Neuronal stem cell (in vitro differentiated cells): ENCODE measurements around the gene TP53BP2.

Experiments used
- DNase-seq: peaks from one replicate; pipeline ENCODE4 v3.0.0-alpha.2; 2013; ENCODE audit warnings: low spot score
- H2AFZ ChIP-seq: one replicate; pipeline ENCODE4 v1.6.1; 2013; ENCODE audit warnings: mild to moderate bottlenecking, low read length, inconsistent platforms
- H2AK5ac ChIP-seq: 2 replicates; pipeline ENCODE4 v1.6.1; 2013; ENCODE audit warnings: low read depth, mild to moderate bottlenecking, inconsistent platforms, low read length, moderate library complexity, mixed read lengths
- H2BK120ac ChIP-seq: 2 replicates; pipeline ENCODE4 v1.6.1; 2013; ENCODE audit warnings: low read depth, mild to moderate bottlenecking, inconsistent platforms, low read length, moderate library complexity, mixed read lengths
- H2BK12ac ChIP-seq: one replicate; pipeline ENCODE4 v1.6.1; 2013; ENCODE audit warnings: low read length, inconsistent platforms
- H2BK15ac ChIP-seq: 2 replicates; pipeline ENCODE4 v1.6.1; 2013; ENCODE audit warnings: mild to moderate bottlenecking, low read length, inconsistent platforms, mixed read lengths
- H2BK5ac ChIP-seq: one replicate; pipeline ENCODE4 v1.6.1; 2013; ENCODE audit warnings: inconsistent platforms, mild to moderate bottlenecking, low read length, moderate library complexity
- H3K14ac ChIP-seq: one replicate; pipeline ENCODE4 v1.6.1; 2013; ENCODE audit warnings: low read length, inconsistent platforms
- H3K18ac ChIP-seq: 2 replicates; pipeline ENCODE4 v1.6.1; 2013; ENCODE audit warnings: low read length, inconsistent platforms
- H3K23ac ChIP-seq: 2 replicates; pipeline ENCODE4 v1.6.1; 2013; ENCODE audit warnings: low read depth, mild to moderate bottlenecking, mixed read lengths, low read length, inconsistent platforms; ENCODE audit not compliant: poor library complexity
- H3K27ac ChIP-seq: replicated peaks from 3 replicates; pipeline ENCODE4 v1.5.1; 2013; ENCODE audit warnings: low read length, inconsistent platforms
- H3K27me3 ChIP-seq, 3 experiments: 2 replicates each; pipeline ENCODE4 v1.6.1; 2013; ENCODE audit warnings: low read length in 3 of 3, mild to moderate bottlenecking in 2 of 3, inconsistent platforms in 1 of 3, low read depth in 1 of 3, mixed read lengths in 1 of 3, moderate library complexity in 1 of 3; ENCODE audit not compliant: control insufficient read depth in 3 of 3, insufficient read depth in 3 of 3
- H3K36me3 ChIP-seq, 2 donors: replicated peaks in 1 of 2; 2 replicates each; pipeline ENCODE4 v1.6.1; 2013; ENCODE audit warnings: low read length in 2 of 2; ENCODE audit not compliant: control insufficient read depth in 2 of 2, insufficient read depth in 2 of 2
- H3K4ac ChIP-seq: 2 replicates; pipeline ENCODE4 v1.6.1; 2013; ENCODE audit warnings: inconsistent platforms, mild to moderate bottlenecking, low read length, moderate library complexity
- H3K4me1 ChIP-seq, 2 donors: 1 replicate in 1 of 2; 2 replicates in 1 of 2; pipeline ENCODE4 v1.6.1; 2013; ENCODE audit warnings: low read length in 2 of 2, low read depth in 1 of 2; ENCODE audit not compliant: control insufficient read depth in 2 of 2, insufficient read depth in 1 of 2
- H3K4me2 ChIP-seq: one replicate; pipeline ENCODE4 v1.6.1; 2013; ENCODE audit warnings: mild to moderate bottlenecking, low read length, inconsistent platforms; ENCODE audit not compliant: insufficient read depth, poor library complexity, severe bottlenecking
- H3K4me3 ChIP-seq, 2 donors: 2 replicates each; pipeline ENCODE4 v1.5.1; 2013; ENCODE audit warnings: low read length in 2 of 2, mild to moderate bottlenecking in 2 of 2, inconsistent platforms in 1 of 2, moderate library complexity in 1 of 2
- H3K79me1 ChIP-seq: one replicate; pipeline ENCODE4 v1.6.1; 2013; ENCODE audit warnings: low read depth, mild to moderate bottlenecking, inconsistent platforms, low read length, moderate library complexity
- H3K9ac ChIP-seq: one replicate; pipeline ENCODE4 v1.6.1; 2013; ENCODE audit warnings: mild to moderate bottlenecking, low read depth, low read length, inconsistent platforms; ENCODE audit not compliant: poor library complexity
- H3K9me3 ChIP-seq, 2 donors: replicated peaks in 1 of 2; 2 replicates each; pipeline versions ENCODE3 to v1.6.1; 2013; ENCODE audit warnings: low read length in 2 of 2, mild to moderate bottlenecking in 2 of 2, inconsistent platforms in 1 of 2, low read depth in 1 of 2, mixed read lengths in 1 of 2, moderate library complexity in 1 of 2; ENCODE audit not compliant: control insufficient read depth in 2 of 2, insufficient read depth in 1 of 2
- H4K8ac ChIP-seq: one replicate; pipeline ENCODE4 v1.6.1; 2013; ENCODE audit warnings: low read depth, mild to moderate bottlenecking, inconsistent platforms, low read length, moderate library complexity
- H4K91ac ChIP-seq: one replicate; pipeline ENCODE4 v1.6.1; 2013; ENCODE audit warnings: low read length, low read depth, mild to moderate bottlenecking, inconsistent platforms; ENCODE audit not compliant: poor library complexity
- WGBS, 2 donors: extraction: QIAGEN DNeasy Blood & Tissue Kit; methylation state at CpG; one replicate each; pipeline ENCODE4 v1.1.7; 2013; ENCODE audit warnings: missing lambda C conversion rate in 2 of 2, mixed read lengths in 1 of 2; ENCODE audit not compliant: insufficient read length in 2 of 2, insufficient replicate concordance in 1 of 2; ENCODE audit errors: extremely low coverage in 2 of 2; 5-methylcytosine and 5-hydroxymethylcytosine counted together

The TP53BP2 gene

GRCh38 chr1:223825767-223826748 is 19.7 kb downstream of the TP53BP2 start:
- no peak overlapping the region for H2AFZ ChIP-seq

DNA sequence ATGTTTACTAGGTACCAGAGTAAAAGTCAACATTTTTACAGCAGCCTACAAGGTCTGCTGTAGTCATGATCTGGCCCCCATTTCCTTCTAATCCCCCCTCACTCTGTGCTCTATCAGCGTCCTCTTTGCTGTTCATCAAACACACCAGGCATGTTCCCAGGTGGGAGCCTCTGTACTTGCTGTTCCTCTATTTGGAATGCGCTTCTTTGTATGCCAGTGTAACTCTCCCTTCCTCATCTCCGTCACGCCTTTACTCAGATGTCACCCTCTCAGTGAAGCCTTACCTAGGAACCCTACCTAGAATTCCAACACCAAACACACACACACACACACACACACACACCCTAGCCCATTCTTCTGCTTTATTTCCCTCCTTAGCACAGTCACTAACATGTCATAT is 21.0 kb downstream of the TP53BP2 start:
- no peaks in the 10 kb centered on the region for H3K27me3 ChIP-seq

More at GRCh38 chr1:223825767-223826748, 19.7 kb downstream of the TP53BP2 start:
- Histone ChIP-seq H2BK5ac (no peak overlapping the region), H2BK15ac (no peak overlapping the region), H2BK120ac (no peak overlapping the region), H3K27ac (no peak overlapping the region), H3K9me3 (no peaks in the 10 kb centered on the region), H3K36me3 (peaks cover 2 to 17% of the 10 kb centered on the region in 2 donors), H3K4me1 (peaks cover 0 to 3% of the 10 kb centered on the region in 2 donors), H3K4me3 (no peak overlapping the region), H4K8ac (no peak overlapping the region), H2BK12ac (no peak overlapping the region), H3K4ac (no peak overlapping the region), H3K14ac (no peak overlapping the region), H4K91ac (no peak overlapping the region), H3K27me3 (no peaks in the 10 kb centered on the region), H3K23ac (no peak overlapping the region), H2AK5ac (no peak overlapping the region), H3K4me2 (no peak overlapping the region), H3K18ac (no peak overlapping the region), H3K79me1 (peaks cover 6% of the 10 kb centered on the region), H3K9ac (no peak overlapping the region)
- DNase-seq = no peak
- WGBS, 2 donors = no CpG with 5 or more reads among the region's 11 CpGs

GRCh38 chr1:223824287-223824686 is 21.5 kb downstream of the TP53BP2 start:
- Histone ChIP-seq H2AK5ac (no peak overlapping the region), H3K18ac (no peak overlapping the region), H3K4ac (no peak overlapping the region), H3K36me3 (peaks cover 3 to 34% of the 10 kb centered on the region in 2 donors), H3K27ac (no peak overlapping the region), H3K14ac (no peak overlapping the region), H3K9ac (no peak overlapping the region), H3K9me3 (no peaks in the 10 kb centered on the region), H3K4me3 (no peak overlapping the region), H3K4me1 (peaks cover 0 to 7% of the 10 kb centered on the region in 2 donors), H4K8ac (no peak overlapping the region), H3K79me1 (peaks cover 6% of the 10 kb centered on the region), H2BK5ac (no peak overlapping the region), H4K91ac (no peak overlapping the region), H3K4me2 (no peak overlapping the region), H3K27me3 (no peaks in the 10 kb centered on the region), H2BK12ac (no peak overlapping the region), H2AFZ (no peak overlapping the region), H2BK15ac (no peak overlapping the region), H2BK120ac (no peak overlapping the region), H3K23ac (no peak overlapping the region)
- no CpG with 5 or more reads among the region's 9 CpGs for WGBS, 2 donors
- DNase-seq = no peak

More for the DNA sequence above, 21.0 kb downstream of the TP53BP2 start:
- no peak overlapping the region for H2AK5ac ChIP-seq
- no CpG with 5 or more reads among the region's 4 CpGs for WGBS, 2 donors
- H3K14ac ChIP-seq = no peak overlapping the region
- no peak overlapping the region for H2BK5ac ChIP-seq
- no peak overlapping the region for H2BK12ac ChIP-seq
- no peak overlapping the region for H3K4ac ChIP-seq
- H2AFZ ChIP-seq = no peak overlapping the region
- no peak overlapping the region for H3K4me2 ChIP-seq
- no peak overlapping the region for H3K23ac ChIP-seq
- no peaks in the 10 kb centered on the region for H3K9me3 ChIP-seq
- peaks cover 3 to 31% of the 10 kb centered on the region in 2 donors for H3K36me3 ChIP-seq
- no peak overlapping the region for H3K18ac ChIP-seq
- no peak overlapping the region for H2BK15ac ChIP-seq
- H2BK120ac ChIP-seq = no peak overlapping the region
- no peak overlapping the region for H4K8ac ChIP-seq
- no peak for DNase-seq
- peaks cover 0 to 7% of the 10 kb centered on the region in 2 donors for H3K4me1 ChIP-seq
- H3K79me1 ChIP-seq = peaks cover 6% of the 10 kb centered on the region
- H4K91ac ChIP-seq = no peak overlapping the region
- no peak overlapping the region for H3K4me3 ChIP-seq
- H3K27ac ChIP-seq = no peak overlapping the region
- no peak overlapping the region for H3K9ac ChIP-seq

- no peak overlapping the region for H2AK5ac ChIP-seq
- H3K27ac ChIP-seq = no peak overlapping the region
Measured at GRCh38 chr1:223820971-223821370, 24.8 kb downstream of the TP53BP2 start.

More at GRCh38 chr1:223820971-223821370, 24.8 kb downstream of the TP53BP2 start:
- H3K18ac ChIP-seq = no peak overlapping the region
- no peak overlapping the region for H2BK120ac ChIP-seq
- H3K4me1 ChIP-seq = peaks cover 0 to 7% of the 10 kb centered on the region in 2 donors
- H3K27me3 ChIP-seq = no peaks in the 10 kb centered on the region
- H3K4me2 ChIP-seq = no peak overlapping the region
- WGBS, 2 donors = no CpG with 5 or more reads among the region's 11 CpGs
- no peak overlapping the region for H2BK5ac ChIP-seq
- peaks cover 4% of the 10 kb centered on the region for H3K79me1 ChIP-seq
- H3K4ac ChIP-seq = no peak overlapping the region
- H3K36me3 ChIP-seq = peaks cover 3 to 49% of the 10 kb centered on the region in 2 donors
- H3K14ac ChIP-seq = no peak overlapping the region
- no peak overlapping the region for H4K91ac ChIP-seq
- no peak overlapping the region for H2BK15ac ChIP-seq
- H4K8ac ChIP-seq = no peak overlapping the region
- H2AFZ ChIP-seq = no peak overlapping the region
- no peak overlapping the region for H3K23ac ChIP-seq
- H2BK12ac ChIP-seq = no peak overlapping the region
- no peak for DNase-seq
- H3K9me3 ChIP-seq = no peaks in the 10 kb centered on the region
- H3K4me3 ChIP-seq = no peak overlapping the region
- H3K9ac ChIP-seq = no peak overlapping the region
